GM10248 (cell line): ENCODE results near the gene SUMO3.
A peak's percentile ranks its signal among the peaks of the same experiment; 100 is the strongest.

Source experiments
- CTCF ChIA-PET: fragments of 300-600 bp; sonication (Branson Sonifier 250); formaldehyde crosslinking; extraction: SDS; loops from one replicate; lab custom pipeline; 2021; ENCODE audit warnings: antibody characterized with exemption; lab: Yijun Ruan, JAX
- POLR2A ChIA-PET: fragments of 350-650 bp; sonication (Branson Sonifier 250); formaldehyde crosslinking; extraction: SDS; loops from one replicate; lab custom pipeline; 2020; ENCODE audit warnings: antibody characterized with exemption; lab: Yijun Ruan, JAX
- DNase-seq: peaks from one replicate; pipeline ENCODE4 v3.0.0; 2012; ENCODE audit errors: extremely low spot score
- TF ChIP-seq, protein P1 (sequence below): IDR thresholded peaks from 2 replicates; pipeline ENCODE4 v1.5.1; 2012; ENCODE audit warnings: mild to moderate bottlenecking, low read depth; ENCODE audit errors: extremely low read depth, missing control alignments, control extremely low read depth

The SUMO3 gene

DNA sequence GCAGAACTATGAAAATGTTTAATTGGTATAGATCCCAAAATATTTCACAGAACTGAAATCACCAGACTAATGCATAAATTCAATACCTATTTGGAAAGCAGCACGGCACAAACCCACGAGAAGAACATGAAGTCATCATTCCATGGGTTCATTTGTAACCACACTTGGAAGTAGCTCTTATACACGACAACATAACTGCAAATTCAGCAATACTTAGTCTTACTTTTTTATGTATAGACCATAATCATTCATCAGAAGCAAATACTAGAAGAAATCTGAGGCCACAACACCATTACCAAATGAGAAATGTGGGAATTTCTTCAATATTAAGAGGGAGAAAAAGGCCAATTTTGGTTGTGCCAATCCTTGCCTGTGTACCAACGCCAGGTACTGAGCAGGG, 12.0 kb downstream of the SUMO3 start:
- ChIA-PET CTCF (interaction anchor here (7.2 kb wide), 1 partner anchor 13 kb away, joined by 38 read pairs; no protein-coding TSS in a partner anchor), POLR2A (no interaction called here)
- DNase-seq = no peak
- TF ChIP-seq, protein P1, sequence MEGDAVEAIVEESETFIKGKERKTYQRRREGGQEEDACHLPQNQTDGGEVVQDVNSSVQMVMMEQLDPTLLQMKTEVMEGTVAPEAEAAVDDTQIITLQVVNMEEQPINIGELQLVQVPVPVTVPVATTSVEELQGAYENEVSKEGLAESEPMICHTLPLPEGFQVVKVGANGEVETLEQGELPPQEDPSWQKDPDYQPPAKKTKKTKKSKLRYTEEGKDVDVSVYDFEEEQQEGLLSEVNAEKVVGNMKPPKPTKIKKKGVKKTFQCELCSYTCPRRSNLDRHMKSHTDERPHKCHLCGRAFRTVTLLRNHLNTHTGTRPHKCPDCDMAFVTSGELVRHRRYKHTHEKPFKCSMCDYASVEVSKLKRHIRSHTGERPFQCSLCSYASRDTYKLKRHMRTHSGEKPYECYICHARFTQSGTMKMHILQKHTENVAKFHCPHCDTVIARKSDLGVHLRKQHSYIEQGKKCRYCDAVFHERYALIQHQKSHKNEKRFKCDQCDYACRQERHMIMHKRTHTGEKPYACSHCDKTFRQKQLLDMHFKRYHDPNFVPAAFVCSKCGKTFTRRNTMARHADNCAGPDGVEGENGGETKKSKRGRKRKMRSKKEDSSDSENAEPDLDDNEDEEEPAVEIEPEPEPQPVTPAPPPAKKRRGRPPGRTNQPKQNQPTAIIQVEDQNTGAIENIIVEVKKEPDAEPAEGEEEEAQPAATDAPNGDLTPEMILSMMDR = no peak

DNA sequence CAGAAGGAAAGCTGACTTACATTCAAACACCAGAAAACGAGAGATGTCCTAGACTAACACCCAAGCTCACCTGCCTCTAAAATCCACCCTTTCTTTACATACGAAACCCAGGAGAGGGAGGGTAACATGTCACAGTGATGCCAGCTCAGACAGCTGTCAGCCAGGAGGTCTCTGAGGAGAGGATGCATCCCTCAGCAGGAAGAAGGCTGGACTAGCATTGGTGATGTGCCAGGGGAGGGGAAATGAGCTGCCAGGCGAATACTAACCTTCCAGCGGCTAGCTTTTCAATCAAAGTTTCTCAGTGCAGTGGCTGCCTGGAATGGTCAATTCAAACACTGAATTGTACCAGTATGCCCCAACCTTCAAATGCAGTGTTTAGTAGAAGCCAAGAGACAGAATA, 12.6 kb downstream of the SUMO3 start:
- POLR2A ChIA-PET = no interaction called here
- TF ChIP-seq, protein P1 = no peak
- DNase-seq = no peak
- CTCF ChIA-PET = interaction anchor here (2.4 to 7.2 kb wide), 2 partner anchors 9 to 12 kb away, joined by 14 to 38 read pairs; no protein-coding TSS in a partner anchor

DNA sequence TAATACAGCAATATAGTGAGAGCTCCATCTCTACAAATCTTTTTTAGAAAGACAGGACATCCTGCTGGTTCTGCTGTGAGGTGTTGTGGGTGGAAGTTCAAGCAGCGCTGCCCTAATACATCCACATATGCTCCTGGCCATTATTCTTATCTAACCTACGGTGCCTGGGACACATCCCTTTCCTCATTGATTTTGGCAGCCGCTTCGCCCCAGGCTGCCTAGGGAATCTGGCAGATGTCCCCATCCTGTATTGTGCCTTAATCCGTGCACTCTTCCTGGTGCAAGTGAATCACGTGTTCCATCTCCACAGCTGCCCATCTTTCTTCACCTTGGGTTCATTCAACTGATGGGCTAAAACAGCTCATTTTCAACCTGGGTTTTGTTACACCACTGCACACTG, 13.1 kb downstream of the SUMO3 start:
- DNase-seq = no peak
- TF ChIP-seq, protein P1 = no peak
- ChIA-PET CTCF (interaction anchor here (2.4 to 7.2 kb wide), 2 partner anchors 9 to 11 kb away, joined by 14 to 38 read pairs; no protein-coding TSS in a partner anchor), POLR2A (no interaction called here)

GRCh38 chr21:44803651-44804050, 14.2 kb downstream of the SUMO3 start:
- ChIA-PET POLR2A (no interaction called here), CTCF (interaction anchor here (1.3 to 7.2 kb wide), 5 partner anchors 10 to 146 kb away, joined by 3 to 38 read pairs (median 4); partner anchors contain the start of gene SUMO3)
- no peak for DNase-seq
- TF ChIP-seq, protein P1 = no peak

GRCh38 chr21:44802396-44803153, 15.3 kb downstream of the SUMO3 start:
- TF ChIP-seq, protein P1 = no peak
- ChIA-PET POLR2A (interaction anchor here (1.0 kb wide), 1 partner anchor 9 kb away, joined by 9 read pairs; no protein-coding TSS in a partner anchor), CTCF (interaction anchor here (1.3 to 7.2 kb wide), 7 partner anchors 9 to 147 kb away, joined by 3 to 38 read pairs (median 4); partner anchors contain the start of gene SUMO3)
- DNase-seq = peak; percentile 34

DNA sequence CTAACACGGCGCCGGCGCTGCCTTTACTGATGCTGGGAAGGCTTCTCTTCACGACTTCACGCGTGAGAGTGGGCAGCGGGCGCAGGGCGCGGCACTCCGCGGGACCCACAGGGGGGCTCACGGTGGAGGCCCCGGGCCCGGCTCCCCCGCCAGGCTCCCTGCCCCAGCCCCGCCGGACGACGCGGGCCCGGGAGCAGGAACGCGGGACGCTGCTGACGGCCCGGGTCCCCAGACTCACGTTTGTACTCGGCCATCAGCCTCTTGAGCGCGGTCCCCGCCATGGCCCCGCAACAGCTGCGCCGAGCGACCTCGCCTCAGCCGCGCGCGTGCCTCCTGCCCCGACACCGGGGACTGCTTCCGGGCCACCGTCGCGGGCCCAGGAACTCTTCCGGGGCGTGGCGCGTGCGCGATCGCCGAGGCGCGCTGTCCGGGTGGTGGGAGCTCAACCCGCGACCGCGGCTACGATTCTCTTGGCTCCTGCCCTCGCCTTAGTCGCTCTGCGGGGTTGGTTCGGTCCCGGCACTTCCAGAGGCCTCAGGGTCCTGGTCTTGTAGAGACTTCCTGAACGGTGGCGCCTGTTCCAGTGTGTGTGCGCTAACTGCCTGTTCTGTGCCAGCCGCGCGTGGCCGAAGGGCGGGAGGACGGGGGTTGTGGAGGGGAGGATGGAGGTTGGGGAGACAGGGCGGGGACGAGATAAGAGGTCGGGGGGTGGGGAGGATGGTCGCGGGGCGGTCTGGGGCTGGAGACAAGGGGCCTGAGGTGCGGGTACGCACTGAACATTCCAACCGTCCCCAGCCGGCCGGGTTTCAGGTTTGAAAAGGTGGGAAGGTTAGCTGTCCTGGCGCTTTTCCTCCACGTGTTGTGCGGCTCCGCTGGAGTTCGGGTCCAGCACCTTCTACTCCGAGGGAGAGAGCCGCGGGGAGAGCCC, 16.1 kb downstream of the SUMO3 start, which contains the start of gene UBE2G2:
Gene UBE2G2, minus strand, starts transcription at position 353 of the 928 bp plus-strand sequence. Its CDS starts 72 bp downstream, at position 281.
- DNase-seq = peak; percentile 97
- CTCF ChIA-PET = interaction anchor here (0.6 to 4.2 kb wide), 22 partner anchors 8 to 1172 kb away, joined by 3 to 26 read pairs (median 4); partner anchors contain the start of gene SUMO3
- TF ChIP-seq, protein P1 = no peak
- POLR2A ChIA-PET = interaction anchor here (0.6 to 1.0 kb wide), 2 partner anchors 8 to 1833 kb away, joined by 3 to 9 read pairs; no protein-coding TSS in a partner anchor
